H9 (cell line): Measurements from ENCODE around the gene ZNF146. TPM values are rescaled to one million over a fixed set of nuclear protein-coding genes. Genes with fewer than 3 reads are reported as not detected.
A peak's percentile ranks its signal among the peaks of the same experiment; 100 is the strongest.

Experiments used
- DNase-seq: peaks from one replicate; pipeline ENCODE4 v3.0.0-alpha.2; 2017
- H2AFZ ChIP-seq: one replicate; pipeline ENCODE4 v1.6.1; 2013; ENCODE audit warnings: mild to moderate bottlenecking, low read length, control low read depth, moderate library complexity
- H2AK5ac ChIP-seq: 2 replicates; pipeline ENCODE4 v1.6.1; 2013; ENCODE audit warnings: low read length, control low read depth, mixed read lengths; ENCODE audit not compliant: insufficient read length
- H2BK120ac ChIP-seq: one replicate; pipeline ENCODE4 v1.6.1; 2013; ENCODE audit warnings: low read depth, mild to moderate bottlenecking, low read length, control low read depth, inconsistent platforms; ENCODE audit not compliant: poor library complexity, severe bottlenecking
- H2BK12ac ChIP-seq: 2 replicates; pipeline ENCODE4 v1.6.1; 2013; ENCODE audit warnings: low read length, control low read depth, mixed read lengths, low read depth; ENCODE audit not compliant: insufficient read length
- H2BK15ac ChIP-seq: 2 replicates; pipeline ENCODE4 v1.6.1; 2013; ENCODE audit warnings: low read depth, low read length, control low read depth
- H2BK20ac ChIP-seq: one replicate; pipeline ENCODE4 v1.6.1; 2013; ENCODE audit warnings: low read depth, mild to moderate bottlenecking, low read length, control low read depth, inconsistent platforms; ENCODE audit not compliant: poor library complexity, severe bottlenecking
- H2BK5ac ChIP-seq: 2 replicates; pipeline ENCODE4 v1.6.1; 2013; ENCODE audit warnings: low read length, control low read depth, mixed read lengths; ENCODE audit not compliant: insufficient read length
- H3K14ac ChIP-seq: 2 replicates; pipeline ENCODE4 v1.6.1; 2013; ENCODE audit warnings: low read length, control low read depth; ENCODE audit not compliant: insufficient read depth
- H3K18ac ChIP-seq: 2 replicates; pipeline ENCODE4 v1.6.1; 2013; ENCODE audit warnings: low read depth, mild to moderate bottlenecking, mixed read lengths, low read length, control low read depth; ENCODE audit not compliant: insufficient read length
- H3K23ac ChIP-seq: 2 replicates; pipeline ENCODE4 v1.6.1; 2013; ENCODE audit warnings: low read length, control low read depth, mixed read lengths, low read depth; ENCODE audit not compliant: insufficient read length
- H3K23me2 ChIP-seq: 2 replicates; pipeline ENCODE4 v1.6.1; 2013; ENCODE audit warnings: low read depth, mild to moderate bottlenecking, mixed read lengths, low read length, control low read depth; ENCODE audit not compliant: insufficient read length, poor library complexity, severe bottlenecking
- H3K27ac ChIP-seq: 2 replicates; pipeline ENCODE4 v1.5.1; 2013; ENCODE audit warnings: low read length, control low read depth, mixed read lengths, low read depth; ENCODE audit not compliant: insufficient read length
- H3K27me3 ChIP-seq: 2 replicates; pipeline ENCODE4 v1.6.1; 2013; ENCODE audit warnings: low read length, control low read depth, inconsistent platforms; ENCODE audit not compliant: insufficient read depth
- H3K4ac ChIP-seq: 2 replicates; pipeline ENCODE4 v1.6.1; 2013; ENCODE audit warnings: low read depth, mild to moderate bottlenecking, control low read depth, inconsistent platforms, low read length, moderate library complexity
- H3K4me1 ChIP-seq: 2 replicates; pipeline ENCODE4 v1.6.1; 2013; ENCODE audit warnings: low read length, control low read depth, inconsistent platforms; ENCODE audit not compliant: insufficient read depth
- H3K4me2 ChIP-seq: 2 replicates; pipeline ENCODE4 v1.6.1; 2013; ENCODE audit warnings: low read length, control low read depth, mixed read lengths; ENCODE audit not compliant: insufficient read length, insufficient read depth
- H3K56ac ChIP-seq: 2 replicates; pipeline ENCODE4 v1.6.1; 2013; ENCODE audit warnings: low read depth, mild to moderate bottlenecking, mixed read lengths, low read length, control low read depth; ENCODE audit not compliant: insufficient read length
- H3K79me1 ChIP-seq: 2 replicates; pipeline ENCODE4 v1.6.1; 2013; ENCODE audit warnings: low read depth, mild to moderate bottlenecking, moderate library complexity, low read length, control low read depth, inconsistent platforms; ENCODE audit not compliant: insufficient read depth, poor library complexity, severe bottlenecking
- H3K79me2 ChIP-seq: 2 replicates; pipeline ENCODE4 v1.6.1; 2013; ENCODE audit warnings: low read length, control low read depth, inconsistent platforms; ENCODE audit not compliant: insufficient read depth
- H3K9ac ChIP-seq: 2 replicates; pipeline ENCODE4 v1.6.1; 2013; ENCODE audit warnings: low read length, control low read depth, mixed read lengths; ENCODE audit not compliant: insufficient read length; ENCODE audit errors: extremely low read depth
- H3K9me3 ChIP-seq: one replicate; pipeline ENCODE4 v1.6.1; 2013; ENCODE audit warnings: low read depth, low read length, inconsistent platforms; ENCODE audit not compliant: control insufficient read depth
- H3T11ph ChIP-seq: one replicate; pipeline ENCODE4 v1.6.1; 2013; ENCODE audit warnings: mild to moderate bottlenecking, low read length, control low read depth, inconsistent platforms
- H4K20me1 ChIP-seq: one replicate; pipeline ENCODE4 v1.6.1; 2013; ENCODE audit not compliant: control insufficient read depth, insufficient read length, insufficient read depth
- H4K5ac ChIP-seq: 2 replicates; pipeline ENCODE4 v1.6.1; 2013; ENCODE audit warnings: low read depth, mild to moderate bottlenecking, mixed read lengths, low read length, control low read depth; ENCODE audit not compliant: insufficient read length
- H4K8ac ChIP-seq: replicated peaks from 2 replicates; pipeline ENCODE4 v1.6.1; 2013; ENCODE audit warnings: low read length, control low read depth, mixed read lengths, low read depth; ENCODE audit not compliant: insufficient read length
- H4K91ac ChIP-seq: 2 replicates; pipeline ENCODE4 v1.6.1; 2013; ENCODE audit warnings: low read depth, mild to moderate bottlenecking, moderate library complexity, mixed read lengths, low read length, control low read depth; ENCODE audit not compliant: insufficient read length
- H3K27ac Mint-ChIP-seq, 3 experiments: 2 replicates in 2 of 3; 3 replicates in 1 of 3; pipeline ENCODE4 v1.8.0; 2020 to 2021; ENCODE audit warnings: mixed read lengths in 3 of 3, mild to moderate bottlenecking in 1 of 3, moderate library complexity in 1 of 3
- H3K27me3 Mint-ChIP-seq: 2 replicates; pipeline ENCODE4 v1.8.0; 2021; ENCODE audit warnings: low read depth, mild to moderate bottlenecking, moderate library complexity, mixed read lengths
- H3K36me3 Mint-ChIP-seq, 3 experiments: 2 replicates in 2 of 3; 3 replicates in 1 of 3; pipeline ENCODE4 v1.8.0; 2020 to 2021; ENCODE audit warnings: low read depth in 3 of 3, mixed read lengths in 3 of 3; ENCODE audit not compliant: insufficient read depth in 1 of 3
- H3K4me1 Mint-ChIP-seq, 2 experiments: 2 replicates each; pipeline ENCODE4 v1.8.0; 2020; ENCODE audit warnings: mixed read lengths in 2 of 2
- H3K4me3 Mint-ChIP-seq, 2 experiments: 2 replicates in 1 of 2; 3 replicates in 1 of 2; pipeline ENCODE4 v1.8.0; 2020 to 2021; ENCODE audit warnings: mild to moderate bottlenecking in 2 of 2, mixed read lengths in 2 of 2, moderate library complexity in 1 of 2
- H3K9me3 Mint-ChIP-seq, 2 experiments: 2 replicates in 1 of 2; 3 replicates in 1 of 2; pipeline ENCODE4 v1.8.0; 2020; ENCODE audit warnings: mild to moderate bottlenecking in 2 of 2, mixed read lengths in 2 of 2, moderate library complexity in 1 of 2
- WGBS: extraction: QIAGEN DNeasy Blood & Tissue Kit; methylation state at CpG from one replicate; pipeline ENCODE4 v1.1.7; 2013; ENCODE audit warnings: missing lambda C conversion rate, low lambda C conversion rate, mixed read lengths; ENCODE audit not compliant: insufficient read length; ENCODE audit errors: extremely low coverage; 5-methylcytosine and 5-hydroxymethylcytosine counted together
- total RNA-seq: library from RNA; stranded (reverse); gene quantifications from 2 replicates; pipeline ENCODE4 v1.2.1, GENCODE V29; 2021
- TF ChIP-seq, protein P1 (sequence below): fragments of 200-600 bp; sonication (generic); conservative IDR thresholded peaks from 3 replicates; pipeline ENCODE4 v1.8.0; 2021; ENCODE audit warnings: antibody characterized with exemption, mild to moderate bottlenecking

Gene ZNF146
- total RNA-seq, 1 experiment from 2014 or later = 166 TPM

DNA sequence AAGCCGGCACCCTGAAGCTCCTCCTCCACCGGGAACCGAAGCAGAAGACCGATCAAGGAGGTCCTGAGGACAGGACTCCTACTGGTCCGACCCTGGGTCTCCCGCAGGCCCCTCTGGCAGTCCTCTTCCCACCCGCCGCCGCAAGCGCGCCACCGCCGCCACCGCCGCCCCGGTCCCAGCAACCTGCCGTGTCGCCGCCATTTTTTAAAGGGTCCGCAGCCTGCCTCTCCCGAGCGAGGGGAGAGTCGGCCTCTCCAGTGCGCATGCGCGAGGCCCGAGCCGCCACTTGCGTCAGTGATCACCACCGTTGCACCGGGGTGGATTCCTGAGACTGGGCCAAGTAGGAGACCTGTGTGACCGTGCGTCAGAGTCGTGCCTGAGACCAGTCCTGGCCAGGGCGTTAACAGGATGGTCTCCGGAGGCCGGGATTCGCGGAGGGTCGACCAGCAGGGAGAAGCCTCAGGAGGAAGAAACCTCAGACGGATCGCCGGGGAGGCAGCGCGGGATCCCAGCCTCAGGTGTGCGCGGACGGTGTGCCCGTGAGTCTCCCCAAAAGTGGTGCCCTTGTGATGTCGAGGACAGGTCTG, 51.6 kb downstream of the ZNF146 start:
- no peak overlapping the region for H3K4ac ChIP-seq
- no peak for DNase-seq

More for the DNA sequence above, 51.6 kb downstream of the ZNF146 start:
- Histone ChIP-seq H2AFZ (no peak overlapping the region), H3K27me3 (no peaks in the 10 kb centered on the region), H4K91ac (no peak overlapping the region), H3T11ph (no peak overlapping the region), H3K23me2 (no peaks in the 10 kb centered on the region), H3K27ac (no peak overlapping the region), H3K18ac (no peak overlapping the region), H2BK5ac (no peak overlapping the region), H2BK12ac (no peak overlapping the region), H3K14ac (no peak overlapping the region; the same call in 1 of the 2 replicates), H3K79me1 (no peaks in the 10 kb centered on the region), H3K4me1 (no peaks in the 10 kb centered on the region), H4K20me1 (no peaks in the 10 kb centered on the region), H2BK20ac (no peak overlapping the region), H2BK120ac (no peak overlapping the region), H4K8ac (no peak overlapping the region), H3K9ac (no peak overlapping the region), H2AK5ac (no peak overlapping the region), H3K79me2 (no peaks in the 10 kb centered on the region), H3K23ac (no peak overlapping the region), H3K4me2 (no peak overlapping the region), H3K9me3 (no peaks in the 10 kb centered on the region), H4K5ac (no peak overlapping the region), H2BK15ac (no peak overlapping the region), H3K56ac (no peak overlapping the region)
- no peak overlapping the region for H3K4me3 Mint-ChIP-seq
- H3K27me3 Mint-ChIP-seq = no peaks in the 10 kb centered on the region
- peak overlapping the region in 1 of 3 experiments; percentile 68; a peak in 1 of 7 replicates for H3K27ac Mint-ChIP-seq
- H3K9me3 Mint-ChIP-seq = peaks cover 3 to 9% of the 10 kb centered on the region in 2 experiments; a peak in 4 of 5 replicates
- peaks cover 0 to 3% of the 10 kb centered on the region in 2 experiments; a peak in 2 of 4 replicates for H3K4me1 Mint-ChIP-seq
- no CpG with 5 or more reads among the region's 50 CpGs for WGBS
- TF ChIP-seq, protein P1, sequence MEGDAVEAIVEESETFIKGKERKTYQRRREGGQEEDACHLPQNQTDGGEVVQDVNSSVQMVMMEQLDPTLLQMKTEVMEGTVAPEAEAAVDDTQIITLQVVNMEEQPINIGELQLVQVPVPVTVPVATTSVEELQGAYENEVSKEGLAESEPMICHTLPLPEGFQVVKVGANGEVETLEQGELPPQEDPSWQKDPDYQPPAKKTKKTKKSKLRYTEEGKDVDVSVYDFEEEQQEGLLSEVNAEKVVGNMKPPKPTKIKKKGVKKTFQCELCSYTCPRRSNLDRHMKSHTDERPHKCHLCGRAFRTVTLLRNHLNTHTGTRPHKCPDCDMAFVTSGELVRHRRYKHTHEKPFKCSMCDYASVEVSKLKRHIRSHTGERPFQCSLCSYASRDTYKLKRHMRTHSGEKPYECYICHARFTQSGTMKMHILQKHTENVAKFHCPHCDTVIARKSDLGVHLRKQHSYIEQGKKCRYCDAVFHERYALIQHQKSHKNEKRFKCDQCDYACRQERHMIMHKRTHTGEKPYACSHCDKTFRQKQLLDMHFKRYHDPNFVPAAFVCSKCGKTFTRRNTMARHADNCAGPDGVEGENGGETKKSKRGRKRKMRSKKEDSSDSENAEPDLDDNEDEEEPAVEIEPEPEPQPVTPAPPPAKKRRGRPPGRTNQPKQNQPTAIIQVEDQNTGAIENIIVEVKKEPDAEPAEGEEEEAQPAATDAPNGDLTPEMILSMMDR = no peak
- peaks cover 0 to 23% (median 12%) of the 10 kb centered on the region in 3 experiments; a peak in 6 of 7 replicates for H3K36me3 Mint-ChIP-seq
